OCI-LY3 (cell line): ENCODE measurements around the gene CCDC9B.

ENCODE experiments used
- H2AFZ ChIP-seq: fragments of 200-600, 300-600 bp; shearing (Covaris generic); 2 replicates; pipeline ENCODE4 v1.6.0; 2014; ENCODE audit warnings: antibody characterized with exemption, low read depth, low read length
- H3K27ac ChIP-seq: fragments of 200-600, 300-600 bp; sonication (generic); 2 replicates; pipeline ENCODE4 v1.5.1; 2014; ENCODE audit warnings: mild to moderate bottlenecking, low read length, moderate library complexity, mixed read lengths
- H3K27me3 ChIP-seq: fragments of 200-600, 300-600 bp; sonication (generic); 2 replicates; pipeline ENCODE4 v1.6.1; 2014; ENCODE audit warnings: low read depth, low read length, mixed read lengths
- H3K36me3 ChIP-seq: fragments of 200-600, 300-600 bp; sonication (generic); replicated peaks from 2 replicates; pipeline ENCODE3; 2014; ENCODE audit warnings: low read depth, low read length, mixed read lengths
- H3K4me1 ChIP-seq: fragments of 300-600, 200-600 bp; sonication (generic); 2 replicates; pipeline ENCODE4 v1.6.1; 2014; ENCODE audit warnings: low read length, mixed read lengths
- H3K4me2 ChIP-seq: fragments of 200-600, 300-600 bp; sonication (generic); 2 replicates; pipeline ENCODE4 v1.6.1; 2014; ENCODE audit warnings: low read length, mixed read lengths
- H3K4me3 ChIP-seq: fragments of 300-600, 200-600 bp; sonication (generic); 2 replicates; pipeline ENCODE4 v1.5.1; 2014; ENCODE audit warnings: antibody characterized with exemption, mild to moderate bottlenecking, low read length, moderate library complexity
- H3K79me2 ChIP-seq: fragments of 300-600, 200-600 bp; shearing (Covaris generic); 2 replicates; pipeline ENCODE4 v1.6.1; 2014; ENCODE audit warnings: mild to moderate bottlenecking, low read length, mixed read lengths
- H3K9ac ChIP-seq: fragments of 300-600, 200-600 bp; shearing (Covaris generic); 2 replicates; pipeline ENCODE4 v1.6.0; 2014; ENCODE audit warnings: mild to moderate bottlenecking, low read length, moderate library complexity
- H3K9me3 ChIP-seq: fragments of 200-600, 300-600 bp; shearing (Covaris generic); 2 replicates; pipeline ENCODE4 v1.6.1; 2014; ENCODE audit warnings: low read length, mixed read lengths; ENCODE audit not compliant: insufficient read depth
- H4K20me1 ChIP-seq: fragments of 200-600, 300-600 bp; sonication (generic); 2 replicates; pipeline ENCODE4 v1.6.1; 2016; ENCODE audit warnings: low read length, mixed read lengths; ENCODE audit not compliant: insufficient read depth
- CTCF ChIP-seq: fragments of 200-600, 300-600 bp; sonication (generic); IDR thresholded peaks from 2 replicates; pipeline ENCODE4 v1.5.1; 2014; ENCODE audit warnings: antibody characterized with exemption, low read length, low read depth
- EZH2phosphoT487 ChIP-seq: fragments of 200-600 bp; shearing (Covaris generic); IDR thresholded peaks from 2 replicates; pipeline ENCODE4 v1.6.1; 2018; ENCODE audit warnings: antibody characterized with exemption, mixed run types, low read depth

The CCDC9B gene

GRCh38 chr15:40340740-40341400 is at the start of gene CCDC9B:
CCDC9B (minus strand) TSS chr15:40340939; CDS start chr15:40340819, 120 bp downstream.
- Histone ChIP-seq H3K36me3 (no peaks in the 10 kb centered on the region), H2AFZ (no peak within 1 kb of the TSS), H4K20me1 (no peaks in the 10 kb centered on the region), H3K4me3 (no peak within 1 kb of the TSS), H3K27me3 (no peaks in the 10 kb centered on the region), H3K4me1 (peaks cover 15% of the 10 kb centered on the region), H3K79me2 (no peaks in the 10 kb centered on the region), H3K27ac (no peak within 1 kb of the TSS), H3K4me2 (no peak within 1 kb of the TSS), H3K9ac (no peak within 1 kb of the TSS), H3K9me3 (no peaks in the 10 kb centered on the region)
- no peak for TF ChIP-seq CTCF
- no peak for TF ChIP-seq EZH2phosphoT487

GRCh38 chr15:40389824-40390595 is 49.3 kb upstream of the CCDC9B start:
- H3K9me3 ChIP-seq: no peaks in the 10 kb centered on the region
- no peaks in the 10 kb centered on the region for H3K27me3 ChIP-seq
- H3K4me1 ChIP-seq: no peaks in the 10 kb centered on the region
- TF ChIP-seq CTCF: no peak
- TF ChIP-seq EZH2phosphoT487: no peak
- peaks cover 70% of the 10 kb centered on the region for H3K36me3 ChIP-seq
- H3K9ac ChIP-seq: no peak overlapping the region
- peaks cover 8% of the 10 kb centered on the region for H3K79me2 ChIP-seq
- no peak overlapping the region for H3K4me3 ChIP-seq
- H3K27ac ChIP-seq: no peak overlapping the region
- H2AFZ ChIP-seq: no peak overlapping the region
- H3K4me2 ChIP-seq: no peak overlapping the region
- H4K20me1 ChIP-seq: 0 out of 2 replicates have a peak, but pooled peaks cover 5% of the 10 kb centered on the region

- no peak overlapping the region for H2AFZ ChIP-seq
- no peak overlapping the region for H3K27ac ChIP-seq
- peaks cover 16% of the 10 kb centered on the region for H3K79me2 ChIP-seq
- H3K9ac ChIP-seq: no peak overlapping the region
- no peak overlapping the region for H3K4me3 ChIP-seq
- TF ChIP-seq EZH2phosphoT487 (no peak), CTCF (no peak)
- H3K9me3 ChIP-seq: no peaks in the 10 kb centered on the region
- H3K4me1 ChIP-seq: no peaks in the 10 kb centered on the region; the same call in 1 of the 2 replicates
- H4K20me1 ChIP-seq: 0 out of 2 replicates have a peak, but pooled peaks cover 5% of the 10 kb centered on the region
- no peaks in the 10 kb centered on the region for H3K27me3 ChIP-seq
- peaks cover 74% of the 10 kb centered on the region for H3K36me3 ChIP-seq
- H3K4me2 ChIP-seq: no peak overlapping the region
Measured at GRCh38 chr15:40388941-40389823, 48.4 kb upstream of the CCDC9B start.
